Erythroblast (primary cell): ENCODE measurements around the gene LGALS7.

Experiments used
- GATA1 ChIP-seq: IDR thresholded peaks from 2 replicates; pipeline ENCODE4 v1.6.1; 2011; ENCODE audit warnings: low read depth, mild to moderate bottlenecking, control low read depth, low read length, moderate library complexity
- POLR2A ChIP-seq: IDR thresholded peaks from 2 replicates; pipeline ENCODE4 v1.6.1; 2011; ENCODE audit warnings: mild to moderate bottlenecking, low read length

DNA sequence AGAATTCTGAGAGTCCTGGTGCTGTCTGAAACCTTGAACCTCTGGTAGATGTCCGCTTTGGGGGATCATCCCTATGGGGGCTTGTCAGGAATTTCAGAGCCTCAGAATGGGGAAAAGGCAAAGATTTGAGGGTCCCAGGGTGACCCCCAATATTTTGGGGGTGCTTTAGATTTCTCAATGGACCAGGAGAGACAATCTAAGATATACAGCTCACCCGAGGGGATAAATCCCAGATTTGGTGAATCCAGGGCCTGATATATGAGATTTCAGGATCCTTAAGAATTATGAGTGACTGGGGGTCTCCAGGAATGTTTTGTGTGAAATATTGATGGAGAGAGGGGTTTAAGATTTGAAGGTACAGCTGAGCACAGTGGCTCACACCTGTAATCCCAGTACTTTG is 32.4 kb downstream of the LGALS7 start:
- TF ChIP-seq POLR2A (no peak), GATA1 (no peak)
